Activated CD8-positive, alpha-beta memory T cell treated with anti-CD3 and anti-CD28 coated beads, Interleukin-2, amount 50 U/mL, for 24 hours (primary cell): ENCODE results near the gene OTX2.

Source experiments
- DNase-seq: peaks from one replicate; pipeline ENCODE4 v3.0.0-alpha.2; 2020; ENCODE audit errors: extremely low read depth

The OTX2 gene

GRCh38 chr14:56812364-56813141, 2.3 kb upstream of the OTX2 start:
- no peak for DNase-seq

GRCh38 chr14:56811593-56812363, 1.5 kb upstream of the OTX2 start:
- DNase-seq, result no peak

GRCh38 chr14:56810836-56811592, 735 bp upstream of the OTX2 start:
- no peak for DNase-seq

- no peak for DNase-seq
Measured at GRCh38 chr14:56809270-56810146, 771 bp downstream of the OTX2 start.

GRCh38 chr14:56808383-56809269, 1.7 kb downstream of the OTX2 start:
- DNase-seq, result no peak

- no peak for DNase-seq
Measured at GRCh38 chr14:56808110-56808382, 2.2 kb downstream of the OTX2 start.

GRCh38 chr14:56807386-56808109, 2.7 kb downstream of the OTX2 start:
- DNase-seq, result no peak

- DNase-seq, result no peak
Measured at GRCh38 chr14:56806760-56807159, 3.5 kb downstream of the OTX2 start.

GRCh38 chr14:56805992-56806727, 4.1 kb downstream of the OTX2 start:
- DNase-seq, result no peak

- DNase-seq, result no peak
Measured at GRCh38 chr14:56805201-56805991, 4.9 kb downstream of the OTX2 start.

GRCh38 chr14:56803816-56804535, 6.3 kb downstream of the OTX2 start:
- DNase-seq, result no peak

- DNase-seq, result no peak
Measured at GRCh38 chr14:56801920-56802319, 8.4 kb downstream of the OTX2 start.

GRCh38 chr14:56799343-56799645, 11.0 kb downstream of the OTX2 start:
- no peak for DNase-seq

- DNase-seq, result no peak
Measured at GRCh38 chr14:56798447-56799342, 11.6 kb downstream of the OTX2 start.

- no peak for DNase-seq
Measured at GRCh38 chr14:56797569-56798446, 12.5 kb downstream of the OTX2 start.

- DNase-seq, result no peak
Measured at GRCh38 chr14:56797003-56797568, 13.2 kb downstream of the OTX2 start.
